Astrocyte (in vitro differentiated cells and primary cell): ENCODE measurements around the gene EPHB1.

Experiments used
- CTCF ChIP-seq: IDR thresholded peaks from 2 replicates; pipeline ENCODE4 v1.5.1; 2011; ENCODE audit warnings: low read depth, mild to moderate bottlenecking, inconsistent platforms, low read length, moderate library complexity; ENCODE audit not compliant: insufficient read depth
- EZH2 ChIP-seq: IDR thresholded peaks from 2 replicates; pipeline ENCODE4 v1.6.1; 2012; ENCODE audit warnings: mild to moderate bottlenecking, low read length, inconsistent platforms; ENCODE audit not compliant: insufficient read depth

GRCh38 chr3:134944429-134944828 is 149.4 kb downstream of the EPHB1 start:
- no peak for TF ChIP-seq CTCF
- TF ChIP-seq EZH2, result no peak
